Nephron progenitor cell (in vitro differentiated cells): ENCODE data around the gene DGKB.

ENCODE experiments used
- DNase-seq: peaks from one replicate; pipeline ENCODE4 v3.0.0; 2021
- H3K27ac Mint-ChIP-seq: 2 replicates; pipeline ENCODE4 v1.8.0; 2021; ENCODE audit warnings: mild to moderate bottlenecking, moderate library complexity, mixed read lengths
- H3K27me3 Mint-ChIP-seq: 2 replicates; pipeline ENCODE4 v1.8.0; 2021; ENCODE audit warnings: mild to moderate bottlenecking, low read depth, mixed read lengths; ENCODE audit not compliant: poor library complexity
- H3K36me3 Mint-ChIP-seq: 2 replicates; pipeline ENCODE4 v1.8.0; 2021; ENCODE audit warnings: low read depth, mixed read lengths
- H3K4me1 Mint-ChIP-seq: 2 replicates; pipeline ENCODE4 v1.8.0; 2021; ENCODE audit warnings: mixed read lengths
- H3K4me3 Mint-ChIP-seq: 2 replicates; pipeline ENCODE4 v1.8.0; 2021; ENCODE audit warnings: mild to moderate bottlenecking, moderate library complexity, mixed read lengths
- H3K9me3 Mint-ChIP-seq: 2 replicates; pipeline ENCODE4 v1.8.0; 2021; ENCODE audit warnings: mild to moderate bottlenecking, moderate library complexity, mixed read lengths
- TF ChIP-seq, protein P1 (sequence below): fragments of 200-600 bp; sonication (generic); IDR thresholded peaks from 2 replicates; pipeline ENCODE4 v1.5.0; 2021; ENCODE audit warnings: antibody characterized with exemption

The DGKB gene

DNA sequence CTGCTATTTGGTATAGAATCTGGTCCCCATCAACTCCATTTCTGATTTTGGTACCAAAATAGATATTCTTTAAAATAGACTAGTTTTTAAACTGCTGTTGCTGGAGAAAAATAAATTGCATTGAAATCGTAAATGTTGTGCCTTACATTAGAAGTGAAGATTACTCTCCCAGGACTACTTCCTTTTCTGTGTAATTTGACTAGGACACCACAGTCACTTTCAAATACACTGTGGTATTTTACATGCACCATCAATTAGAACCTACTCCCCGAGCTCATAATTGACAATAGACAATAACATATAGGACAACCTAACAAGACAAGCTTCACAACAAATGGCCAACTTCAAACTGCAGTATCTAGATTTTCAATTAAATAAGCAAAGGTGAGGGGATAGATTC lies 211.5 kb downstream of the DGKB start:
- TF ChIP-seq, protein P1, sequence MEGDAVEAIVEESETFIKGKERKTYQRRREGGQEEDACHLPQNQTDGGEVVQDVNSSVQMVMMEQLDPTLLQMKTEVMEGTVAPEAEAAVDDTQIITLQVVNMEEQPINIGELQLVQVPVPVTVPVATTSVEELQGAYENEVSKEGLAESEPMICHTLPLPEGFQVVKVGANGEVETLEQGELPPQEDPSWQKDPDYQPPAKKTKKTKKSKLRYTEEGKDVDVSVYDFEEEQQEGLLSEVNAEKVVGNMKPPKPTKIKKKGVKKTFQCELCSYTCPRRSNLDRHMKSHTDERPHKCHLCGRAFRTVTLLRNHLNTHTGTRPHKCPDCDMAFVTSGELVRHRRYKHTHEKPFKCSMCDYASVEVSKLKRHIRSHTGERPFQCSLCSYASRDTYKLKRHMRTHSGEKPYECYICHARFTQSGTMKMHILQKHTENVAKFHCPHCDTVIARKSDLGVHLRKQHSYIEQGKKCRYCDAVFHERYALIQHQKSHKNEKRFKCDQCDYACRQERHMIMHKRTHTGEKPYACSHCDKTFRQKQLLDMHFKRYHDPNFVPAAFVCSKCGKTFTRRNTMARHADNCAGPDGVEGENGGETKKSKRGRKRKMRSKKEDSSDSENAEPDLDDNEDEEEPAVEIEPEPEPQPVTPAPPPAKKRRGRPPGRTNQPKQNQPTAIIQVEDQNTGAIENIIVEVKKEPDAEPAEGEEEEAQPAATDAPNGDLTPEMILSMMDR = no peak
- no peaks in the 10 kb centered on the region for H3K27me3 Mint-ChIP-seq
- no peak for DNase-seq
- peaks cover 5% of the 10 kb centered on the region for H3K9me3 Mint-ChIP-seq
- H3K4me3 Mint-ChIP-seq = no peak overlapping the region
- H3K36me3 Mint-ChIP-seq = no peaks in the 10 kb centered on the region
- H3K4me1 Mint-ChIP-seq = peaks cover 10% of the 10 kb centered on the region
- no peak overlapping the region for H3K27ac Mint-ChIP-seq

DNA sequence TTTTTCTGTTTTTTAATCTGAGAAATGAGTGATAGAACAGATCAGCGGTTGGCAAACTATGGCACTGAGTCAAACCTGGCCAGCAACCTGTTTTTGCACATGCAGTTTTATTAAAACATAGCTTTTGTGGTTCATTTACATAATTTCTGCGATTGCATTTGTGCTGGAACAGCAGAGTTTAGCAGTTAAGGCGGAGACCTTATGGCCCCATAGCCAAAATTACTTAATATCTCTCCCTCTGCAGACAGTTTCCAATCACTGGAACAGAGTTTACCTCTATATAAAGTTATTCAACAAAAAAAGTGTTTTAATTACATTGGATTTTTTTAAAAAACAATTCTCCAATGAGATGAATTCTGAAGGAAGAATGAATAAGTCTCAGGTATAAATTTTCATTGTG lies 212.1 kb downstream of the DGKB start:
- peaks cover 5% of the 10 kb centered on the region for H3K9me3 Mint-ChIP-seq
- TF ChIP-seq, protein P1 = no peak
- no peaks in the 10 kb centered on the region for H3K27me3 Mint-ChIP-seq
- peaks cover 10% of the 10 kb centered on the region for H3K4me1 Mint-ChIP-seq
- no peaks in the 10 kb centered on the region for H3K36me3 Mint-ChIP-seq
- no peak overlapping the region for H3K27ac Mint-ChIP-seq
- DNase-seq = no peak
- H3K4me3 Mint-ChIP-seq = no peak overlapping the region

DNA sequence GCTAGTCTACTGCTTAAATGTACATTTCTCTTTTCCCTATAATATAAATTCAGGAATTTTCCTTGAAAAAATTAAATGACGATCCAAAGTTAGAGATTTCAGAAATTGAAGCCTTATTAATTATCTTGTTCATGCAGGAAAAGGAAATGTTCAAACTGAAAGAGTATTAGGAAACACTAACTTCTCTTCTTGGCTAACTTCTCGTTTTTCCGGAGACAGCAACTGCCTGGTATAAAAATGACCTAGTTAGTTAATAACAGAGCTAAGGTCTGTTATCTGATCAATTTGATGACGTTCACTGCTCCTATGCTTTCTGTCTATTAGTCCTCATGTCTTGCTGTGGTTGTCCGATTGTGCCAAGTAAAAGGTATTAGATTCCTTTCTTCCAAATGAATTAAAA lies 212.5 kb downstream of the DGKB start:
- no peaks in the 10 kb centered on the region for H3K27me3 Mint-ChIP-seq
- H3K36me3 Mint-ChIP-seq = no peaks in the 10 kb centered on the region
- peaks cover 10% of the 10 kb centered on the region for H3K4me1 Mint-ChIP-seq
- no peak overlapping the region for H3K27ac Mint-ChIP-seq
- DNase-seq = no peak
- peaks cover 5% of the 10 kb centered on the region for H3K9me3 Mint-ChIP-seq
- H3K4me3 Mint-ChIP-seq = no peak overlapping the region
- TF ChIP-seq, protein P1 = no peak

DNA sequence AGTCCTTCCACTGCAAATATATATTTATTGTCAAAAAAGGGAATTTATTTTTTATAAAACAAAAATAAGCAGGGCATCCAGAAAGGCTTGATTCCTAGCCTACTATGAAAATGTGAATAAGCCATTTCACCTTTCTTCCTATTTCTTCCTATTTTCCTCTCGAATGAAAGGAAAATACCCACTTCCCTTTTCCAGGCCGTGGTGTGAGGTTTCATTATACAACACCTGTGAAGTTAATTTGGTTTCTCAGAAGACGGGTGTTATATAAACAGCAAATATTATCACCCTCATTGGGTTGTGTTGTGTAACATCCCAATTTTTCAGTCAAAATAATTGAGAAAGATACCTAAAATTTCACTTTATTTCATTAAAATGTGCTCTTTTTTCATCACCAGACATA lies 214.3 kb downstream of the DGKB start:
- Mint-ChIP-seq H3K27ac (peak overlapping the region; percentile 32), H3K36me3 (no peaks in the 10 kb centered on the region), H3K4me1 (peaks cover 10% of the 10 kb centered on the region), H3K9me3 (peaks cover 5% of the 10 kb centered on the region), H3K4me3 (no peak overlapping the region), H3K27me3 (no peaks in the 10 kb centered on the region)
- TF ChIP-seq, protein P1 = no peak
- DNase-seq = no peak

- TF ChIP-seq, protein P1 = no peak
- peaks cover 10% of the 10 kb centered on the region for H3K4me1 Mint-ChIP-seq
- H3K36me3 Mint-ChIP-seq = no peaks in the 10 kb centered on the region
- H3K27ac Mint-ChIP-seq = peak overlapping the region; percentile 32
- peaks cover 5% of the 10 kb centered on the region for H3K9me3 Mint-ChIP-seq
- no peak for DNase-seq
- H3K4me3 Mint-ChIP-seq = no peak overlapping the region
- H3K27me3 Mint-ChIP-seq = no peaks in the 10 kb centered on the region
Observed at GRCh38 chr7:14687777-14688176, 214.8 kb downstream of the DGKB start.

GRCh38 chr7:14687241-14687640 lies 215.3 kb downstream of the DGKB start:
- Mint-ChIP-seq H3K27ac (no peak overlapping the region), H3K36me3 (no peaks in the 10 kb centered on the region), H3K27me3 (no peaks in the 10 kb centered on the region), H3K4me1 (peaks cover 10% of the 10 kb centered on the region), H3K9me3 (peaks cover 5% of the 10 kb centered on the region), H3K4me3 (no peak overlapping the region)
- TF ChIP-seq, protein P1 = no peak
- DNase-seq = no peak
